Measurements from ENCODE around the gene CKAP5. TPM values are rescaled to one million over a fixed set of nuclear protein-coding genes. Genes with fewer than 3 reads are reported as not detected.
"Not testable (repeated sequence)": the region's sequence is repeated elsewhere in the genome, so short reads cannot be mapped to it uniquely, and the experiment has no call there.

The CKAP5 gene
- total RNA-seq, 2 experiments from 2014 or later = 161 to 243 TPM

DNA sequence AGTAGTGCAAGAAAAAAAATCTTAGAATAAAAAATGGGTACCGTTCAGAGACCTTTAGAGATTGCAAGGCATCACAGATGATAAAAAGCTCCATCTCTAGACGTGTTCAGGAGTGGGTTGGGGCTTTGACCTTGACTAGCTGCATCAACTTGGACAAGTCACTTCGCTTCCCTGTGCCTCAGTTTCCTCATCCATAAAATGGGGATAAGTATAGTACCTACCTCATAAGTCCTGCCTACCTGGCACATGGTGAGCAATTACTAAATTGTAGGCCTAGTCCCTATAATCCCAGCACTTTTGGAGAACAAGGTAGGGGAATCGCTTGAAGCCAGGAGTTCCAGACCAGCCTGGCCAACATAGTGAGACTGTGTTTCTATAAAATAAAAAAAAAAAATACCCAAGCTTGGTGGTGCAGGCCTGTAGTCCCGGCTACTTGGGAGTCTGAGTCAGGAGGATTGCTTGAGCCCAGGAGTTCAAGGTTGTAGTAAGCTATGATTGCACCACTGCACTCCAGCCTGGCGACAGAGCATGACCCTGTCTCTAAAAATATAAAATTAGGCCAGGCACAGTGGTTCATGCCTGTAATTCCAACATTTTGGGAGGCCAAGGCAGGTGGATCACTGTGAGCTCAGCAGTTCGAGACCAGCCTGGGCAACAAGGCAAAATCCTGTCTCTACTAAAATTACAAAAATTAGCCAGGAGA, 133.1 kb downstream of the CKAP5 start:
- H3K9me2 ChIP-seq (ENCODE audit: insufficient read depth, low read length) = no peaks in the 10 kb centered on the region
- no TSS peak for BruUV-seq (replicated peaks)
- intact Hi-C loops (cut with micrococcal nuclease; ENCODE audit: unreplicated experiment) = no loop called here
- TF ChIP-seq, protein P1, sequence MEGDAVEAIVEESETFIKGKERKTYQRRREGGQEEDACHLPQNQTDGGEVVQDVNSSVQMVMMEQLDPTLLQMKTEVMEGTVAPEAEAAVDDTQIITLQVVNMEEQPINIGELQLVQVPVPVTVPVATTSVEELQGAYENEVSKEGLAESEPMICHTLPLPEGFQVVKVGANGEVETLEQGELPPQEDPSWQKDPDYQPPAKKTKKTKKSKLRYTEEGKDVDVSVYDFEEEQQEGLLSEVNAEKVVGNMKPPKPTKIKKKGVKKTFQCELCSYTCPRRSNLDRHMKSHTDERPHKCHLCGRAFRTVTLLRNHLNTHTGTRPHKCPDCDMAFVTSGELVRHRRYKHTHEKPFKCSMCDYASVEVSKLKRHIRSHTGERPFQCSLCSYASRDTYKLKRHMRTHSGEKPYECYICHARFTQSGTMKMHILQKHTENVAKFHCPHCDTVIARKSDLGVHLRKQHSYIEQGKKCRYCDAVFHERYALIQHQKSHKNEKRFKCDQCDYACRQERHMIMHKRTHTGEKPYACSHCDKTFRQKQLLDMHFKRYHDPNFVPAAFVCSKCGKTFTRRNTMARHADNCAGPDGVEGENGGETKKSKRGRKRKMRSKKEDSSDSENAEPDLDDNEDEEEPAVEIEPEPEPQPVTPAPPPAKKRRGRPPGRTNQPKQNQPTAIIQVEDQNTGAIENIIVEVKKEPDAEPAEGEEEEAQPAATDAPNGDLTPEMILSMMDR (conservative IDR thresholded peaks at IDR 0.05; ENCODE audit: low read length) = no peak
- no peak for TF ChIP-seq EZH2phosphoT487 (IDR thresholded peaks at IDR 0.05; ENCODE audit: borderline replicate concordance, low read depth, low read length)
- ChIA-PET CTCF (ENCODE audit: unreplicated experiment) (no interaction called here), POLR2A (interaction anchor here (0.6 to 1.1 kb wide), 2 partner anchors 14 to 134 kb away, joined by 3 to 4 read pairs; no protein-coding TSS in a partner anchor)
- no peak overlapping the region for H3K4me3 ChIP-seq (ENCODE audit: low read depth, low read length, poor library complexity, severe bottlenecking)
- H3K79me2 ChIP-seq (ENCODE audit: insufficient read depth, low read depth, low read length) = no peaks in the 10 kb centered on the region
- no peak for DNase-seq (ENCODE audit: low spot score)
- H3K4me1 ChIP-seq (ENCODE audit: insufficient read depth, low read length, poor library complexity, severe bottlenecking) = peaks cover 1% of the 10 kb centered on the region
- H3K9me3 ChIP-seq (ENCODE audit: low read length) = no peaks in the 10 kb centered on the region
- H3K4me2 ChIP-seq (ENCODE audit: low read length) = no peak overlapping the region
- no peaks in the 10 kb centered on the region for H4K20me1 ChIP-seq (ENCODE audit: insufficient read depth, low read length)
- H3K36me3 ChIP-seq (ENCODE audit: insufficient read depth, low read length) = 0 out of 2 replicates have a peak, but pooled peaks cover 6% of the 10 kb centered on the region
- H2AFZ ChIP-seq (ENCODE audit: low read length) = no peak overlapping the region
- H3K27ac ChIP-seq (ENCODE audit: low read depth, low read length, poor library complexity, severe bottlenecking) = no peak overlapping the region

DNA sequence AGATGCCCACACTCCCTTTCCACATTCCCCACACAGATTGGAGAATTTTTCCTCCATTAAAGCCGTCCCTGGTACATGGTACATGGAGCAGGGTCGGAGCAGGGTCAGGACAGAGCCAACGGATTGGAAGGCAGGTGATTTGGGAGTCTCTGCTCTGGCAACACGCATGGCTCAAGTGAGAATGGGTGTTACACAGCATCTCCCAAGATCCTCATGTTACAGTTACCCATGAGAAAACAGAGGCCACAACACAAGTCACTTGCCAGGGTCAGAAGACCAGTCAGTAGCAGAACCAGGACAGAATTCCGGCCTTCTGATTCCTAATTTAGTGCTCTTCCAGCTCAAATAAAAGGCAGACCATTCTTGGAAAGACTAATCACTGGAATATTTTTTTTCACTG, 134.8 kb downstream of the CKAP5 start:
- Histone ChIP-seq H4K20me1 (ENCODE audit: insufficient read depth, low read length) (no peaks in the 10 kb centered on the region), H3K4me3 (ENCODE audit: low read depth, low read length, poor library complexity, severe bottlenecking) (no peak overlapping the region), H3K79me2 (ENCODE audit: insufficient read depth, low read depth, low read length) (no peaks in the 10 kb centered on the region), H3K9me2 (ENCODE audit: insufficient read depth, low read length) (no peaks in the 10 kb centered on the region), H2AFZ (ENCODE audit: low read length) (no peak overlapping the region), H3K36me3 (ENCODE audit: insufficient read depth, low read length) (peaks cover 20% of the 10 kb centered on the region), H3K4me1 (ENCODE audit: insufficient read depth, low read length, poor library complexity, severe bottlenecking) (no peaks in the 10 kb centered on the region), H3K27ac (ENCODE audit: low read depth, low read length, poor library complexity, severe bottlenecking) (no peak overlapping the region), H3K4me2 (ENCODE audit: low read length) (no peak overlapping the region), H3K9me3 (ENCODE audit: low read length) (no peaks in the 10 kb centered on the region)
- TF ChIP-seq, protein P1 (conservative IDR thresholded peaks at IDR 0.05; ENCODE audit: low read length) = no peak
- TF ChIP-seq EZH2phosphoT487 (IDR thresholded peaks at IDR 0.05; ENCODE audit: borderline replicate concordance, low read depth, low read length) = no peak
- DNase-seq (ENCODE audit: low spot score) = no peak
- POLR2A ChIA-PET = interaction anchor here (1.5 kb wide), 1 partner anchor 11 kb away, joined by 5 read pairs; the partner anchor contains the start of genes ARHGAP1 and ZNF408
- intact Hi-C loops (cut with micrococcal nuclease; ENCODE audit: unreplicated experiment) = no loop called here
- CTCF ChIA-PET (ENCODE audit: unreplicated experiment) = no interaction called here
- BruUV-seq (replicated peaks) = no TSS peak

DNA sequence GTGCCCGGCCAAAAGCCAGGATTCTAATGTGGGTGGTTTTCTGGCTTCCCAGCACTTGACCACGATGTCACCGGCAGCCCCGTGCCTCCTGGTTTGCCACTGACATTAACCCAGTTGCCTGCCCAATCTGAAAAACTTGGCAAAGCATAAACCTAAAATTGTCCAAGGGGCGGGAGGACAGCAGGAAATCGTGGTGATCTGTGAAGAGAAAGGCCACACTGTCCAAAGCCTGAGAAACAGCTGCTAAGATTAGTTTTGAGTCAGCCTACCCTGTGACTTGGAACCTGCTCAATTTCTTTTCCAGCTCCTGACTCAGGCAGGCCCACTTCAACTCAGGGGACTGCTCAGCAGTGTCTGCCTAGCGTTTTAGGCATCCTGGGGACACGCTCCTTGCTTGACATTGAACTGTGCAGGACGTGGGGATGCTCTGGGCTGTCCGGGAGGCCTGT, 135.2 kb downstream of the CKAP5 start:
- H3K27ac ChIP-seq (ENCODE audit: low read depth, low read length, poor library complexity, severe bottlenecking) = no peak overlapping the region
- TF ChIP-seq, protein P1 (conservative IDR thresholded peaks at IDR 0.05; ENCODE audit: low read length) = no peak
- no peak for TF ChIP-seq EZH2phosphoT487 (IDR thresholded peaks at IDR 0.05; ENCODE audit: borderline replicate concordance, low read depth, low read length)
- no peak overlapping the region for H3K4me2 ChIP-seq (ENCODE audit: low read length)
- H2AFZ ChIP-seq (ENCODE audit: low read length) = no peak overlapping the region
- ChIA-PET POLR2A (interaction anchor here (1.5 kb wide), 1 partner anchor 10 kb away, joined by 5 read pairs; the partner anchor contains the start of genes ARHGAP1 and ZNF408), CTCF (ENCODE audit: unreplicated experiment) (no interaction called here)
- intact Hi-C loops (cut with micrococcal nuclease; ENCODE audit: unreplicated experiment) = no loop called here
- H3K79me2 ChIP-seq (ENCODE audit: insufficient read depth, low read depth, low read length) = no peaks in the 10 kb centered on the region
- BruUV-seq (replicated peaks) = no TSS peak
- DNase-seq (ENCODE audit: low spot score) = no peak
- H3K4me3 ChIP-seq (ENCODE audit: low read depth, low read length, poor library complexity, severe bottlenecking) = no peak overlapping the region
- no peaks in the 10 kb centered on the region for H4K20me1 ChIP-seq (ENCODE audit: insufficient read depth, low read length)
- H3K4me1 ChIP-seq (ENCODE audit: insufficient read depth, low read length, poor library complexity, severe bottlenecking) = no peaks in the 10 kb centered on the region
- no peaks in the 10 kb centered on the region for H3K9me3 ChIP-seq (ENCODE audit: low read length)
- H3K9me2 ChIP-seq (ENCODE audit: insufficient read depth, low read length) = no peaks in the 10 kb centered on the region
- H3K36me3 ChIP-seq (ENCODE audit: insufficient read depth, low read length) = peaks cover 24% of the 10 kb centered on the region

DNA sequence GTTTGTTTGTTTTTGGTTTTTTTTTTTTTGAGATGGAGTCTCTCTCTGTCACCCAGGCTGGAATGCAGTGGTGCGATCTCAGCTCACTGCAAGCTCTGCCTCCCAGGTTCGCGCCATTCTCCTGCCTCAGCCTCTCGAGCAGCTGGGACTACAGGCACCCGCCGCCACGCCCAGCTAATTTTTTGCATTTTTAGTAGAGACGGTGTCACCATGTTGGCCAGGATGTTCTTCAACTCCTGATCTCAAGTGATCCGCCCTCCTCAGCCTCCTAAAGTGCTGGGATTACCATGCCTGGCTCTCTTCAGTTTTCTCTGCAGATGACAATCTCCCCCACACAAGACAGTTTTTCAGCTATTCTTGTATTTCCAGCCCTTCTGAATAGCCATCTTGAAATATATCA, 136.7 kb downstream of the CKAP5 start:
- H4K20me1 ChIP-seq (ENCODE audit: insufficient read depth, low read length); H3K4me3 ChIP-seq (ENCODE audit: low read depth, low read length, poor library complexity, severe bottlenecking); H3K9me2 ChIP-seq (ENCODE audit: insufficient read depth, low read length); H3K27ac ChIP-seq (ENCODE audit: low read depth, low read length, poor library complexity, severe bottlenecking); H3K79me2 ChIP-seq (ENCODE audit: insufficient read depth, low read depth, low read length); BruUV-seq (replicated peaks); H2AFZ ChIP-seq (ENCODE audit: low read length); DNase-seq (ENCODE audit: low spot score); H3K9me3 ChIP-seq (ENCODE audit: low read length); H3K4me2 ChIP-seq (ENCODE audit: low read length); CTCF ChIA-PET (ENCODE audit: unreplicated experiment); intact Hi-C loops (cut with micrococcal nuclease; ENCODE audit: unreplicated experiment); H3K4me1 ChIP-seq (ENCODE audit: insufficient read depth, low read length, poor library complexity, severe bottlenecking): not testable (repeated sequence)
- POLR2A ChIA-PET = interaction anchor here (0.7 kb wide), 1 partner anchor 382 kb away, joined by 3 read pairs; no protein-coding TSS in a partner anchor
- H3K36me3 ChIP-seq (ENCODE audit: insufficient read depth, low read length) = peaks cover 39% of the 10 kb centered on the region
